Trophoblast cell (in vitro differentiated cells and primary cell): Measurements from ENCODE around the gene FAM217A. TPM values are rescaled to one million over a fixed set of nuclear protein-coding genes. Genes with fewer than 3 reads are reported as not detected.

Source experiments
- DNase-seq, 2 donors: peaks; one replicate each; pipeline ENCODE4 v3.0.0-alpha.2; 2016
- H2AFZ ChIP-seq: 2 replicates; pipeline ENCODE4 v1.6.1; 2013; ENCODE audit warnings: low read length, moderate library complexity, mild to moderate bottlenecking; ENCODE audit not compliant: insufficient read depth, poor library complexity
- H2AK5ac ChIP-seq: 2 replicates; pipeline ENCODE4 v1.6.1; 2013; ENCODE audit warnings: mild to moderate bottlenecking, low read length
- H2BK120ac ChIP-seq: 2 replicates; pipeline ENCODE4 v1.6.1; 2013; ENCODE audit warnings: low read length, mild to moderate bottlenecking, moderate library complexity; ENCODE audit not compliant: insufficient read depth, poor library complexity
- H2BK12ac ChIP-seq: 2 replicates; pipeline ENCODE4 v1.6.1; 2013; ENCODE audit warnings: mild to moderate bottlenecking, low read length, moderate library complexity
- H2BK5ac ChIP-seq: 2 replicates; pipeline ENCODE4 v1.6.1; 2013; ENCODE audit warnings: low read length, low read depth, moderate library complexity, mild to moderate bottlenecking; ENCODE audit not compliant: poor library complexity
- H3K14ac ChIP-seq: 2 replicates; pipeline ENCODE4 v1.6.1; 2013; ENCODE audit warnings: mild to moderate bottlenecking, low read length
- H3K18ac ChIP-seq: 2 replicates; pipeline ENCODE4 v1.6.1; 2013; ENCODE audit warnings: mild to moderate bottlenecking, low read length
- H3K23ac ChIP-seq: 2 replicates; pipeline ENCODE4 v1.6.1; 2013; ENCODE audit warnings: low read length
- H3K27ac ChIP-seq: 2 replicates; pipeline ENCODE4 v1.5.1; 2013; ENCODE audit warnings: low read depth, mild to moderate bottlenecking, inconsistent platforms, low read length, moderate library complexity
- H3K27me3 ChIP-seq: 2 replicates; pipeline ENCODE4 v1.6.1; 2013; ENCODE audit warnings: inconsistent platforms, mild to moderate bottlenecking, low read length, moderate library complexity; ENCODE audit not compliant: insufficient read depth
- H3K36me3 ChIP-seq, 2 experiments: 1 replicate in 1 of 2; 2 replicates in 1 of 2; pipeline ENCODE4 v1.6.1; 2013; ENCODE audit warnings: low read length in 2 of 2, mild to moderate bottlenecking in 2 of 2, moderate library complexity in 1 of 2; ENCODE audit not compliant: insufficient read depth in 2 of 2, control insufficient read depth in 1 of 2
- H3K4ac ChIP-seq: 2 replicates; pipeline ENCODE4 v1.6.1; 2013; ENCODE audit warnings: low read depth, mild to moderate bottlenecking, low read length, moderate library complexity
- H3K4me1 ChIP-seq, 2 experiments: 1 replicate in 1 of 2; 2 replicates in 1 of 2; pipeline ENCODE4 v1.6.1; 2013; ENCODE audit warnings: low read length in 2 of 2, mild to moderate bottlenecking in 2 of 2, moderate library complexity in 1 of 2; ENCODE audit not compliant: insufficient read depth in 2 of 2, control insufficient read depth in 1 of 2
- H3K4me2 ChIP-seq: 2 replicates; pipeline ENCODE4 v1.6.1; 2013; ENCODE audit warnings: inconsistent platforms, mild to moderate bottlenecking, low read length, moderate library complexity
- H3K4me3 ChIP-seq: 2 replicates; pipeline ENCODE4 v1.5.1; 2013; ENCODE audit warnings: mild to moderate bottlenecking, low read depth, low read length, inconsistent platforms
- H3K79me1 ChIP-seq: one replicate; pipeline ENCODE4 v1.6.1; 2013; ENCODE audit warnings: low read length
- H3K79me2 ChIP-seq: 2 replicates; pipeline ENCODE4 v1.6.1; 2013; ENCODE audit warnings: low read length, mild to moderate bottlenecking; ENCODE audit not compliant: control insufficient read depth, insufficient read depth, poor library complexity
- H3K9ac ChIP-seq: 2 replicates; pipeline ENCODE4 v1.6.1; 2013; ENCODE audit warnings: mild to moderate bottlenecking, low read length
- H3K9me3 ChIP-seq: 2 replicates; pipeline ENCODE4 v1.6.1; 2013; ENCODE audit warnings: low read depth, mild to moderate bottlenecking, control low read depth, inconsistent platforms, low read length; ENCODE audit not compliant: insufficient read depth
- H4K12ac ChIP-seq: 2 replicates; pipeline ENCODE4 v1.6.1; 2013; ENCODE audit warnings: low read depth, mild to moderate bottlenecking, low read length, moderate library complexity
- H4K8ac ChIP-seq: 2 replicates; pipeline ENCODE4 v1.6.1; 2013; ENCODE audit warnings: low read depth, mild to moderate bottlenecking, low read length, moderate library complexity
- H4K91ac ChIP-seq: one replicate; pipeline ENCODE4 v1.6.1; 2013; ENCODE audit warnings: low read depth, mild to moderate bottlenecking, low read length, moderate library complexity
- WGBS: extraction: QIAGEN DNeasy Blood & Tissue Kit; methylation state at CpG from one replicate; pipeline ENCODE4 v1.1.7; 2013; ENCODE audit warnings: missing lambda C conversion rate; ENCODE audit not compliant: insufficient read length, insufficient coverage; ENCODE audit errors: extremely low coverage; 5-methylcytosine and 5-hydroxymethylcytosine counted together
- polyA plus RNA-seq: library from polyadenylated mRNA; stranded (reverse); fragments of 200-250 nt; gene quantifications from 2 replicates; pipeline ENCODE4 v1.2.3, GENCODE V29; 2013

The FAM217A gene, protein sequence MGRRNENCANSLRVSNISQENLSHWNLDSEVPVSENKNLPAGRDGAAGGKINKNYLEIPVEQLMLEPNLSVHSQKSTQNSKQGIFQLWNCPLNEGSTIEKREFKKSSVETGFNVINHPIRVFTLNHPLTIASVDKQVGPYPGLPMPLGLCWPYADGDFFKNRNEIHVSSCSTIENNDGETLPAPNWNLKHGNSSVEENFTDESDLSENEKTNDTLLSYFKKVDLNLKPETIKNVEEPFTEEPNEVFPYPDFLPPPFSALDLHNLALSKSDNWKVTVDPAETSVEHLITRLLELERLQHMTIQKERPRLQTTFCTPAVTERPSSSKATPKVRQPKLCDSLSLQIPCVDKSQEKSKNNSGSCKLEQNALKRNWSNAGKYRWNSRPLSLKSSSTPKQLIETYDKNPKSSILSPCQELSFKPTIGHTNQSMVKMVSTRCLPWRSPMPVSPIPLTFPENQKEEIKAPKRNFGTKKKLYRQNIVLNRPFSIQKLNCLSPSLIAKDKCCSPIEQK
- polyA plus RNA-seq, result not detected in 2 replicates

DNA sequence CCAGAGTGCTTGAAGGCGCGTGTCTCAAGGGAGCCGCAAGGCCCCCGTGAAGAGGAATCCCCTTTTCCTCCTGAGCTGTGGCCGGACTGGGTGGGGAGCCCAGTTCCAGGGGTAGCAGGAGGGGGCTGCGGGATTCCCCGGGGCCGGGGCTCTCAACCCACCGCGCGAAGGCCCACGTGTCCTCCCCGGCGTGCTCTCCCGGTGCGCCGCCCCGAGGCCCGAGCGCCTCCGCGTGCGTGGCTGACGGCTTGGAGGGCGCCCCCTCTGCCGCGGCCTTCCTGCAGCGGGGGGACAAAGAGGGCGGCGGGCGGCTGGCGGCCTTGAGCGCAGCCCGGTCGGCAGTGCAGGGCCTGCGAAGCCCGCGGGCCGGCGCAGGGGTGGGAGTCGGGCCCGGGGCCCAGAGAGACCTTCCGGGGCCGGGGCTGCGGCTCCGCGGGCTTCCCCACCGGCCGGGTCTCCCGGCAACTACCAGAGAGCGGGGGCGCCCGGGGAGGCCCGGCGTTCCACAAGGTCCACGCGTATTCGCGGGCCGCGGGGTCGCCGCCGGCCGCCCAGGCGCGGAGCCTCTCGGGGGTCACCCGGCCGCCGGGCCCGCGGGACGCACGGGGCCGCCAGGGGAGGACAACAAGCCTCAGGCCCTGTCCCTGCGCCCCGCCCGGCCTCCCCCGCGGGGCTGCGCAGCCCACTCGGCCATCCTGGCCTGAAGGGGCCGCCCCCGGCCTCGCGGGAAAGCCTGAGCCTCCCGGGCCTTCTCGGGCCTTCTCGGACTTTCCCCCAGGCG lies at the start of gene FAM217A:
Gene FAM217A (minus strand): TSS at position 447 of the 781 bp plus-strand sequence. CDS start 1,723 bp downstream, outside the sequence.
- no peak within 1 kb of the TSS for H4K91ac ChIP-seq
- DNase-seq, result no peak

DNA sequence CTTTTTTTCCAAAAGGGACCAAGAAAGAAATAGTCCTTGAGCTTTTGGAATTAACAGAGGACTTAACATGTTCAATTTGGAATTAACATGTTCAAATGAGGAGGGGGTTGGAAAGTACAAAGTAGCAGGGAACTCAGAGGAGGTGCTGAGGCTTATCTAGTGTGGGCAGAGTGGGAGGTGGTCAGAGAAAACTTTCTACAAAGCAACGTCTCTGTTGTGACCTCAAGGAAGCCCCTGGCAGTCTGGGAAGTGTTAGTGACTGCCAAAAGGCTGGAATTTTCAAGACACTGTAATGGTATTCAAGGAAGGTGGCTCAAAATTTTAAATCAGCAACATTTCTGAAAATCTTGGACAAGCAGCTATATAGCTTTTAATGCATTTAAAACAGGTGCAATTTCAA lies 49.1 kb upstream of the FAM217A start:
- no peak overlapping the region for H4K12ac ChIP-seq

More for the DNA sequence above, at the start of gene FAM217A:
- Histone ChIP-seq H3K18ac (no peak within 1 kb of the TSS), H2BK12ac (no peak within 1 kb of the TSS), H3K36me3 (no peaks in the 10 kb centered on the region), H3K4me1 (peaks cover 0 to 3% of the 10 kb centered on the region in 2 experiments), H3K9ac (no peak within 1 kb of the TSS), H3K23ac (no peak within 1 kb of the TSS), H3K27me3 (no peaks in the 10 kb centered on the region), H3K4ac (no peak within 1 kb of the TSS), H3K27ac (no peak within 1 kb of the TSS), H3K4me2 (no peak within 1 kb of the TSS), H3K4me3 (no peak within 1 kb of the TSS), H2BK5ac (no peak within 1 kb of the TSS), H3K79me2 (no peaks in the 10 kb centered on the region), H4K12ac (no peak within 1 kb of the TSS), H3K9me3 (no peaks in the 10 kb centered on the region), H4K8ac (no peak within 1 kb of the TSS), H3K14ac (no peak within 1 kb of the TSS), H3K79me1 (no peaks in the 10 kb centered on the region), H2BK120ac (no peak within 1 kb of the TSS), H2AK5ac (no peak within 1 kb of the TSS), H2AFZ (no peak within 1 kb of the TSS)
- no CpG with 5 or more reads among the region's 91 CpGs for WGBS

DNA sequence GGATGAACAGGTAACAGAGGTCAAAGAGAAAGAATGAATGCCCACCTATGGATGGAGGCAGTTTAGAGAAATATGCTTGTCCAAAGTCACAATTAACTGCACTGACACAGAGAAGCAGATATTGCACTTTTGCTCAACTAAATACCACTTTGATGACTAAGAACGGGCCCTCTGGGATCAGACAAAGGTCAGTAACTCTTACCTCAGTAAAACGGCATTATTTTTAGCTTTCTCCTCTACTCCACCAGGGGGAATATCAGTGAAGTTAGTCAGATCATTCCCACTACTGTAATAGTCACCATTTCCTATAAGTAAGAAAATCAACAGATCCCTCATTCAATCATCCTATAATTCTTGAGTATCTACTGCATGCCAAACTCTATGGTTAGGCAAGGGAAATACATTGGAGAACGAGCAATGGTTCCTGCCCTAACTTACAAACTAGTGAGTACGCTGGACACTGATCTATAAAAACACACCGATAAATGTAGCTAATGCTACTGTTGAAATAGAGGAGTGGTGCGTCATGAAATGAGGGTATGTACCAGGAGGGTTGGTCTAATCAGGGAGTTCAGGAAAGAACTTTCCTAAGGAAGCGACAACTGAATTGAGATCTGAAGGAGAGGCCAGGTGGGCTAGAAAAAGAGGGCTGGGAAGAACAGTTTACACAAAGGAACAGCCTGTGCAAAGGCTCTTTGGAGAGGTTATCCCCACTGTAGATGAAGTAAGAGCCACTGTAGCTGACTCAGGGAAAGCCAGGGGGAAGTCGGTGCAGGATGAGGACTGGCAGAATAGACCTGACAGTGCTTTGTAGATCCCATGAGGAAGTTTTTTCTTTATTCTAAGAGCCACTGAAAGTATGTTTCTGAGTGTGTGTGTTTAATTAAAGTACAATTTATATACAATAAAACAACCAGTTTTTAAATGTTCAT lies 47.3 kb upstream of the FAM217A start:
- Histone ChIP-seq H3K9me3 (no peaks in the 10 kb centered on the region), H3K4ac (no peak overlapping the region), H3K4me1 (peaks cover 4 to 9% of the 10 kb centered on the region in 2 experiments), H3K18ac (no peak overlapping the region), H3K23ac (no peak overlapping the region), H3K14ac (peak overlapping the region; percentile 44), H2AFZ (no peak overlapping the region), H2BK120ac (peak overlapping the region; percentile 33), H2AK5ac (no peak overlapping the region), H3K4me2 (no peak overlapping the region), H3K79me2 (no peaks in the 10 kb centered on the region), H3K9ac (no peak overlapping the region), H2BK5ac (no peak overlapping the region), H3K79me1 (peaks cover 3% of the 10 kb centered on the region), H4K8ac (no peak overlapping the region), H3K27ac (peak overlapping the region; percentile 7), H3K27me3 (no peaks in the 10 kb centered on the region), H4K91ac (no peak overlapping the region), H3K4me3 (no peak overlapping the region), H2BK12ac (peak overlapping the region; percentile 87), H3K36me3 (peaks cover 3 to 4% of the 10 kb centered on the region in 2 experiments), H4K12ac (no peak overlapping the region)
- peak; percentile 69 to 94 for DNase-seq
- WGBS, result no CpG with 5 or more reads among the region's 8 CpGs

More for the DNA sequence above, 49.1 kb upstream of the FAM217A start:
- Histone ChIP-seq H2AFZ (no peak overlapping the region), H2BK120ac (no peak overlapping the region), H3K4me2 (no peak overlapping the region), H3K9ac (no peak overlapping the region), H3K18ac (no peak overlapping the region), H3K4ac (no peak overlapping the region), H3K4me1 (peaks cover 4 to 9% of the 10 kb centered on the region in 2 experiments), H3K79me1 (peaks cover 3% of the 10 kb centered on the region), H4K8ac (no peak overlapping the region), H3K14ac (no peak overlapping the region), H2BK5ac (no peak overlapping the region), H3K27me3 (no peaks in the 10 kb centered on the region), H3K4me3 (no peak overlapping the region), H3K36me3 (peaks cover 5 to 6% of the 10 kb centered on the region in 2 experiments), H3K79me2 (no peaks in the 10 kb centered on the region), H2BK12ac (no peak overlapping the region), H3K23ac (no peak overlapping the region), H2AK5ac (no peak overlapping the region), H3K27ac (no peak overlapping the region), H3K9me3 (peaks cover 4% of the 10 kb centered on the region), H4K91ac (no peak overlapping the region)
- DNase-seq, result peak in 1 of 2 donors; percentile 7
- no CpG with 5 or more reads among the region's 1 CpG for WGBS

DNA sequence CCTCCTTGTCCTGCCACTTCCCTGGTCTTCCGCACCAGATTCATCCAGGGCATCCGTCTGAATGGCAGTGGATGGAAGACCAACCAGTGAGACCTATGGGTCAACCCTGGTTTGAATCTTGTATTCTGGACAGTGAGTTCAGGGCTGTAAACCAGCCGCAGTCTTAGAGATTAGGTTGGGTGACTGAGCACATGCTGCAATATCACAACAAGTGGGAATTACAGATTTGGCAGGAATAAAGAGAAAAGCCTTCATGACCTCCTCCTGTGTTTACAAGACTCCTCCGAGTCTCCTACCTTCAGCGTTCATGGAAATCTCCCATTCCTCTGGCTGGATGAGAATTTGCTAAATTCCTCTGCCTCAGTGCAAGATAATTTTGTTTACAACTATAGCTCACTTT lies 46.6 kb upstream of the FAM217A start:
- Histone ChIP-seq H3K27ac (no peak overlapping the region), H3K14ac (no peak overlapping the region), H3K23ac (no peak overlapping the region), H4K91ac (no peak overlapping the region), H4K12ac (no peak overlapping the region), H3K4me3 (no peak overlapping the region), H3K9ac (no peak overlapping the region), H2BK12ac (no peak overlapping the region), H3K4ac (no peak overlapping the region), H3K4me2 (no peak overlapping the region), H4K8ac (no peak overlapping the region), H2BK5ac (no peak overlapping the region), H3K9me3 (no peaks in the 10 kb centered on the region), H3K4me1 (peaks cover 4 to 9% of the 10 kb centered on the region in 2 experiments), H2AFZ (no peak overlapping the region), H2AK5ac (no peak overlapping the region), H3K79me1 (peaks cover 3% of the 10 kb centered on the region), H3K79me2 (no peaks in the 10 kb centered on the region), H2BK120ac (no peak overlapping the region), H3K18ac (no peak overlapping the region), H3K36me3 (peaks cover 2 to 4% of the 10 kb centered on the region in 2 experiments), H3K27me3 (no peaks in the 10 kb centered on the region)
- no CpG with 5 or more reads among the region's 5 CpGs for WGBS
- peak in 1 of 2 donors; percentile 2 for DNase-seq
